ENCODE results near the gene TPCN1. TPM values are rescaled to one million over a fixed set of nuclear protein-coding genes. Genes with fewer than 3 reads are reported as not detected.

TPCN1 gene
- total RNA-seq, 1 donor from 2014 or later: 27.9 TPM

DNA sequence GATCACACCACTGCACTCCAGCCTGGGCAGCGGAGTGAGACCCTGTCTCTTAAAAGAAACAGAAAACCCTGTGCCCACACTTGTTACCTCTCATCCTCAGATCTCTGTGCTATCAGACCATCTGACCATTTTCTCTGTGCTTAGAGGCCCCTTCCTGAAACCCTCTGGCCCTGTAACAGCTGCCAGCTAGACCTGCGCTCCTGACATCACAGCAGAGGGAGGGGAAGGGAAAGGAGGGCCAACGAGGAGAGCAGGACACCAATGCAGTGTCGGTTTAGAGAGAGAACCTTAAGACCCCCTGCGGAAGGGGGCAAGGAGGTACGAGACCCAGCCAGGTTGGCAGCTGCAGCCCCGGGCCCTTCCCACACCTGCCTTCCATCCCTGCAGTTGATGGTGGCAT lies 71.3 kb downstream of the TPCN1 start:
- H3K4me3 ChIP-seq (ENCODE audit: insufficient read depth, low read depth, low read length): no peak overlapping the region
- H3K27me3 Mint-ChIP-seq (ENCODE audit: low read depth, unreplicated experiment): no peaks in the 10 kb centered on the region
- no peaks in the 10 kb centered on the region for H3K36me3 ChIP-seq (ENCODE audit: insufficient read depth, low read length)
- TF ChIP-seq, protein P1, sequence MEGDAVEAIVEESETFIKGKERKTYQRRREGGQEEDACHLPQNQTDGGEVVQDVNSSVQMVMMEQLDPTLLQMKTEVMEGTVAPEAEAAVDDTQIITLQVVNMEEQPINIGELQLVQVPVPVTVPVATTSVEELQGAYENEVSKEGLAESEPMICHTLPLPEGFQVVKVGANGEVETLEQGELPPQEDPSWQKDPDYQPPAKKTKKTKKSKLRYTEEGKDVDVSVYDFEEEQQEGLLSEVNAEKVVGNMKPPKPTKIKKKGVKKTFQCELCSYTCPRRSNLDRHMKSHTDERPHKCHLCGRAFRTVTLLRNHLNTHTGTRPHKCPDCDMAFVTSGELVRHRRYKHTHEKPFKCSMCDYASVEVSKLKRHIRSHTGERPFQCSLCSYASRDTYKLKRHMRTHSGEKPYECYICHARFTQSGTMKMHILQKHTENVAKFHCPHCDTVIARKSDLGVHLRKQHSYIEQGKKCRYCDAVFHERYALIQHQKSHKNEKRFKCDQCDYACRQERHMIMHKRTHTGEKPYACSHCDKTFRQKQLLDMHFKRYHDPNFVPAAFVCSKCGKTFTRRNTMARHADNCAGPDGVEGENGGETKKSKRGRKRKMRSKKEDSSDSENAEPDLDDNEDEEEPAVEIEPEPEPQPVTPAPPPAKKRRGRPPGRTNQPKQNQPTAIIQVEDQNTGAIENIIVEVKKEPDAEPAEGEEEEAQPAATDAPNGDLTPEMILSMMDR (IDR thresholded peaks at IDR 0.05; ENCODE audit: insufficient read depth, low read depth, low read length): no peak
- no peak for TF ChIP-seq EZH2 (IDR thresholded peaks at IDR 0.05; ENCODE audit: insufficient read depth, low read length)
- no peak overlapping the region for H3K27ac Mint-ChIP-seq (ENCODE audit: unreplicated experiment)
- no peaks in the 10 kb centered on the region for H3K27me3 ChIP-seq (ENCODE audit: insufficient read depth, low read length)
- no peak for FAIRE-seq
- no peaks in the 10 kb centered on the region for H3K79me2 ChIP-seq (ENCODE audit: insufficient read depth, low read length)
- H3K4me1 Mint-ChIP-seq (ENCODE audit: low read depth, unreplicated experiment): peaks cover 6% of the 10 kb centered on the region
- no peak overlapping the region for H3K4me3 Mint-ChIP-seq (ENCODE audit: unreplicated experiment)
- H4K20me1 ChIP-seq (ENCODE audit: insufficient read depth, low read length): no peaks in the 10 kb centered on the region
- no peak overlapping the region for H3K27ac ChIP-seq (ENCODE audit: low read depth, low read length)
- H3K9ac ChIP-seq (ENCODE audit: low read length): no peak overlapping the region
- H3K4me1 ChIP-seq (ENCODE audit: insufficient read depth, low read length): no peaks in the 10 kb centered on the region
- no peaks in the 10 kb centered on the region for H3K9me3 ChIP-seq (ENCODE audit: insufficient read depth, low read depth, low read length)
- H2AFZ ChIP-seq (ENCODE audit: low read depth, low read length): no peak overlapping the region
- no peaks in the 10 kb centered on the region for H3K9me3 Mint-ChIP-seq (ENCODE audit: unreplicated experiment)
- no peak for DNase-seq (ENCODE audit: low read depth)
- H3K36me3 Mint-ChIP-seq (ENCODE audit: low read depth, unreplicated experiment): peaks cover 30% of the 10 kb centered on the region
- H3K4me2 ChIP-seq (ENCODE audit: low read length): no peak overlapping the region

DNA sequence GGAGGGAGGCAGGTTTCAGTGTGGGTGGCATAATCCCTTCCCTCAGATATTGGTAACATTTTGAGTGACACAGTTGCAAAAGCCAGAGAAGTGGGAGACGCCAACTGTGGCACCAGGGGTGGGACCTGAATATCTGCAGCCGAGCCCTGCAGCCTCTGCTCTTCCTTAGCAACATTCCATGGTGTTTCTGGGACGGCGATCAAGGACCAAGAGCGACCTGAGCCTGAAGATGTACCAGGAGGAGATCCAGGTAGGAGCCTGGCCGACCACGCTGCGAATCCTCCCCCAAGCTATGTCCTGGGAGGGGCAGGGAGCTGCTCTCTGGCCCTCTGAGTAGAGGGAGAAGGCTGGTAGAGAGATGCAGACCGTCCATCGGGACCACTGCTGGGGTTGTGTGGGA lies 71.8 kb downstream of the TPCN1 start:
- H3K4me1 Mint-ChIP-seq (ENCODE audit: low read depth, unreplicated experiment): peaks cover 6% of the 10 kb centered on the region

More for the DNA sequence above, 71.8 kb downstream of the TPCN1 start:
- no peaks in the 10 kb centered on the region for H3K79me2 ChIP-seq (ENCODE audit: insufficient read depth, low read length)
- H4K20me1 ChIP-seq (ENCODE audit: insufficient read depth, low read length): no peaks in the 10 kb centered on the region
- DNase-seq (ENCODE audit: low read depth) (no peak), FAIRE-seq (no peak)
- H3K9ac ChIP-seq (ENCODE audit: low read length): no peak overlapping the region
- TF ChIP-seq EZH2 (IDR thresholded peaks at IDR 0.05; ENCODE audit: insufficient read depth, low read length): no peak
- TF ChIP-seq, protein P1 (IDR thresholded peaks at IDR 0.05; ENCODE audit: insufficient read depth, low read depth, low read length): no peak
- H3K4me3 Mint-ChIP-seq (ENCODE audit: unreplicated experiment): no peak overlapping the region
- no peaks in the 10 kb centered on the region for H3K27me3 Mint-ChIP-seq (ENCODE audit: low read depth, unreplicated experiment)
- H3K9me3 ChIP-seq (ENCODE audit: insufficient read depth, low read depth, low read length): no peaks in the 10 kb centered on the region
- H3K4me1 ChIP-seq (ENCODE audit: insufficient read depth, low read length): no peaks in the 10 kb centered on the region
- no peak overlapping the region for H3K4me2 ChIP-seq (ENCODE audit: low read length)
- no peaks in the 10 kb centered on the region for H3K9me3 Mint-ChIP-seq (ENCODE audit: unreplicated experiment)
- peaks cover 30% of the 10 kb centered on the region for H3K36me3 Mint-ChIP-seq (ENCODE audit: low read depth, unreplicated experiment)
- H3K4me3 ChIP-seq (ENCODE audit: insufficient read depth, low read depth, low read length): no peak overlapping the region
- H3K27ac ChIP-seq (ENCODE audit: low read depth, low read length): no peak overlapping the region
- H3K27me3 ChIP-seq (ENCODE audit: insufficient read depth, low read length): no peaks in the 10 kb centered on the region
- H3K36me3 ChIP-seq (ENCODE audit: insufficient read depth, low read length): no peaks in the 10 kb centered on the region
- H3K27ac Mint-ChIP-seq (ENCODE audit: unreplicated experiment): no peak overlapping the region
- H2AFZ ChIP-seq (ENCODE audit: low read depth, low read length): no peak overlapping the region
